Keratinocyte (primary cell): ENCODE measurements around the gene ENDOG. TPM values are rescaled to one million over a fixed set of nuclear protein-coding genes. Genes with fewer than 3 reads are reported as not detected.
"Not testable (repeated sequence)": the region's sequence is repeated elsewhere in the genome, so short reads cannot be mapped to it uniquely, and the experiment has no call there.

Experiments
- DNase-seq: peaks from one replicate; pipeline ENCODE4 v3.0.0-alpha.2; 2011; ENCODE audit warnings: low read depth, missing footprints, low spot score
- FAIRE-seq: peaks from 2 replicates; lab custom pipeline; 2011; peaks lifted over from hg19 to GRCh38; lab: Jason Lieb, UNC
- H2AFZ ChIP-seq: 2 replicates; pipeline ENCODE4 v1.6.0; 2012; ENCODE audit warnings: low read length, control low read depth, inconsistent platforms; ENCODE audit not compliant: control insufficient read depth
- H3K27ac ChIP-seq: 2 replicates; pipeline ENCODE4 v1.5.1; 2011; ENCODE audit warnings: low read length; ENCODE audit not compliant: control insufficient read depth, insufficient read depth
- H3K27me3 ChIP-seq: 3 replicates; pipeline ENCODE4 v1.6.0; 2011; ENCODE audit warnings: low read length; ENCODE audit not compliant: control insufficient read depth, insufficient read depth; ENCODE audit errors: extremely low read depth
- H3K36me3 ChIP-seq, 2 experiments: 2 replicates in 1 of 2; 3 replicates in 1 of 2; pipeline ENCODE4 v1.5.1; 2011; ENCODE audit warnings: low read length in 2 of 2, mild to moderate bottlenecking in 1 of 2; ENCODE audit not compliant: control insufficient read depth in 2 of 2, insufficient read depth in 2 of 2; ENCODE audit errors: extremely low read depth in 1 of 2
- H3K4me1 ChIP-seq: 3 replicates; pipeline ENCODE4 v1.5.1; 2011; ENCODE audit warnings: low read length; ENCODE audit not compliant: control insufficient read depth, insufficient read depth; ENCODE audit errors: extremely low read depth
- H3K4me2 ChIP-seq: 3 replicates; pipeline ENCODE4 v1.6.0; 2011; ENCODE audit warnings: low read depth, low read length; ENCODE audit not compliant: control insufficient read depth, insufficient read depth; ENCODE audit errors: extremely low read depth
- H3K4me3 ChIP-seq, 3 experiments: fragments of 200-600 bp in 1 of 3; sonication (generic) in 1 of 3; 2 replicates in 2 of 3; 3 replicates in 1 of 3; pipeline ENCODE4 v1.5.1; 2011 to 2016; ENCODE audit warnings: low read length in 3 of 3, mild to moderate bottlenecking in 3 of 3, control low read depth in 2 of 3, inconsistent platforms in 1 of 3, low read depth in 1 of 3, mixed read lengths in 1 of 3, mixed run types in 1 of 3, moderate library complexity in 1 of 3; ENCODE audit not compliant: control insufficient read depth in 2 of 3, insufficient read depth in 2 of 3; ENCODE audit errors: extremely low read depth in 1 of 3
- H3K79me2 ChIP-seq: 2 replicates; pipeline ENCODE4 v1.6.0; 2012; ENCODE audit warnings: low read length; ENCODE audit not compliant: control insufficient read depth, insufficient read depth
- H3K9ac ChIP-seq: 3 replicates; pipeline ENCODE4 v1.6.0; 2011; ENCODE audit warnings: low read length; ENCODE audit not compliant: control insufficient read depth, insufficient read depth; ENCODE audit errors: extremely low read depth
- H3K9me1 ChIP-seq: 3 replicates; pipeline ENCODE4 v1.6.0; 2011; ENCODE audit warnings: low read length; ENCODE audit not compliant: control insufficient read depth, insufficient read depth; ENCODE audit errors: extremely low read depth
- H3K9me3 ChIP-seq: 2 replicates; pipeline ENCODE4 v1.5.1; 2012; ENCODE audit warnings: low read depth, low read length; ENCODE audit not compliant: control insufficient read depth
- H4K20me1 ChIP-seq: 3 replicates; pipeline ENCODE4 v1.6.0; 2011; ENCODE audit warnings: low read length; ENCODE audit not compliant: control insufficient read depth, insufficient read depth; ENCODE audit errors: extremely low read depth
- CTCF ChIP-seq, 3 experiments: IDR thresholded peaks in 1 of 3; conservative IDR thresholded peaks in 1 of 3; optimal IDR thresholded peaks in 1 of 3; 2 replicates in 2 of 3; 3 replicates in 1 of 3; pipeline versions ENCODE3 to v1.5.1; 2011; ENCODE audit warnings: low read length in 3 of 3, mild to moderate bottlenecking in 3 of 3, moderate library complexity in 2 of 3, control low read depth in 1 of 3, inconsistent platforms in 1 of 3; ENCODE audit not compliant: insufficient read depth in 2 of 3; ENCODE audit errors: extremely low read depth in 1 of 3
- EZH2 ChIP-seq: IDR thresholded peaks from one replicate; pipeline ENCODE4 v1.6.1; 2012; ENCODE audit warnings: inconsistent platforms, mild to moderate bottlenecking, low read length, moderate library complexity
- dilution Hi-C: fragments of 300-500 bp; cut with MboI; formaldehyde crosslinking; loops from one replicate; pipeline ENCODE4 v1.7.0; 2020; ENCODE audit warnings: low sequenced_read_pairs; ENCODE audit not compliant: extremely low pct_ligation_motif_present
- polyA plus RNA-seq, 5 experiments: library from polyadenylated mRNA; depleted of rRNA in 3 of 5; stranded (reverse) in 3 of 5; stranded (forward) in 1 of 5; unstranded in 1 of 5; fragments of >200 nt; gene quantifications; 1 replicate in 1 of 5; 2 replicates in 3 of 5; 3 replicates in 1 of 5; pipeline versions ENCODE4 v1.2.1 to v1.2.3, GENCODE V29; 2011 to 2012; ENCODE audit warnings: missing spikeins in 2 of 5, low read depth in 1 of 5, low replicate concordance in 1 of 5

ENDOG gene
- polyA plus RNA-seq, 1 donor (not counting 4 experiments of a cell fraction or from before 2014, with no cell fraction given): 10.2 TPM

- Histone ChIP-seq H3K4me3 (no peak overlapping the region), H3K4me1 (peaks cover 4% of the 10 kb centered on the region), H3K4me2 (no peak overlapping the region), H4K20me1 (no peaks in the 10 kb centered on the region), H2AFZ (no peak overlapping the region), H3K27ac (no peak overlapping the region), H3K79me2 (no peaks in the 10 kb centered on the region), H3K27me3 (no peaks in the 10 kb centered on the region), H3K9me3 (no peaks in the 10 kb centered on the region), H3K36me3 (no peaks in the 10 kb centered on the region), H3K9ac (no peak overlapping the region), H3K9me1 (no peaks in the 10 kb centered on the region)
- FAIRE-seq (no peak), DNase-seq (no peak)
- dilution Hi-C loops: no loop called here
- TF ChIP-seq EZH2 (no peak), CTCF (optimal IDR thresholded peaks at IDR 0.05 in 1 of 3, IDR thresholded peaks at IDR 0.05 in 1 of 3, conservative IDR thresholded peaks at IDR 0.05 in 1 of 3; ENCODE audit: extremely low read depth in 1 of 3, insufficient read depth in 2 of 3, low read length in 3 of 3) (no peak)
Measured at GRCh38 chr9:128870128-128870940, 52.0 kb downstream of the ENDOG start.

GRCh38 chr9:128870941-128871265 is 52.6 kb downstream of the ENDOG start:
- H3K27me3 ChIP-seq, FAIRE-seq, dilution Hi-C loops: not testable (repeated sequence)

More at GRCh38 chr9:128870941-128871265, 52.6 kb downstream of the ENDOG start:
- not testable (repeated sequence) for H3K4me2 ChIP-seq, DNase-seq, H3K9me1 ChIP-seq, H3K4me1 ChIP-seq, H4K20me1 ChIP-seq, H3K36me3 ChIP-seq, H3K79me2 ChIP-seq, H3K4me3 ChIP-seq, H3K27ac ChIP-seq, H3K9me3 ChIP-seq, H3K9ac ChIP-seq, H2AFZ ChIP-seq

Other genes starting within 250 kb of the ENDOG start
- gene DYNC2I2, start 161.7 kb upstream of the ENDOG start, polyA plus RNA-seq: 11.5 to 19.3 TPM (median 14.0 TPM) in 3 replicates
- 126 to 267 TPM (median 198 TPM) in 3 replicates for gene SET, start 129.3 kb upstream of the ENDOG start, polyA plus RNA-seq
- 1.2 to 3.0 TPM (median 1.3 TPM) in 3 replicates for gene PKN3, start 116.0 kb upstream of the ENDOG start, polyA plus RNA-seq
- gene ZDHHC12, start 94.4 kb upstream of the ENDOG start, polyA plus RNA-seq: 24.1 to 46.3 TPM (median 36.3 TPM) in 3 replicates
- 14.9 to 25.4 TPM (median 19.6 TPM) in 3 replicates for gene ZER1, start 46.6 kb upstream of the ENDOG start, polyA plus RNA-seq
- gene TBC1D13, start 31.2 kb upstream of the ENDOG start, polyA plus RNA-seq: 12.8 to 25.1 TPM (median 14.1 TPM) in 3 replicates
- gene SPOUT1, start 11.3 kb downstream of the ENDOG start, polyA plus RNA-seq: 22.0 to 27.5 TPM (median 26.5 TPM) in 3 replicates
- 10.9 to 13.9 TPM (median 13.9 TPM) in 3 replicates for gene KYAT1, start 63.5 kb downstream of the ENDOG start, polyA plus RNA-seq
- gene LRRC8A, start 63.6 kb downstream of the ENDOG start, polyA plus RNA-seq: 88.3 to 127 TPM (median 109 TPM) in 3 replicates
- 4.6 to 5.2 TPM (median 4.7 TPM) in 3 replicates for gene PHYHD1, start 102.5 kb downstream of the ENDOG start, polyA plus RNA-seq
- gene DOLK, start 129.1 kb downstream of the ENDOG start, polyA plus RNA-seq: 21.8 to 33.5 TPM (median 27.1 TPM) in 3 replicates
- 25.6 to 56.3 TPM (median 31.1 TPM) in 3 replicates for gene NUP188, start 129.2 kb downstream of the ENDOG start, polyA plus RNA-seq
- gene SH3GLB2, start 209.8 kb downstream of the ENDOG start, polyA plus RNA-seq: 37.1 to 75.7 TPM (median 41.2 TPM) in 3 replicates
- 8.5 to 15.0 TPM (median 9.5 TPM) in 3 replicates for gene MIGA2, start 218.1 kb downstream of the ENDOG start, polyA plus RNA-seq